AG04449 (cell line): ENCODE results near the gene INPP5J.

Experiments used
- CTCF ChIA-PET: fragments of 350-600 bp; formaldehyde crosslinking; extraction: SDS; loops from one replicate; lab custom pipeline; 2021; ENCODE audit warnings: antibody characterized with exemption; lab: Yijun Ruan, JAX
- POLR2A ChIA-PET: fragments of 400-600, 350-600 bp; formaldehyde crosslinking; extraction: SDS; loops from one replicate; lab custom pipeline; 2020; ENCODE audit warnings: antibody characterized with exemption, inconsistent platforms; lab: Yijun Ruan, JAX
- DNase-seq: peaks from one replicate; pipeline ENCODE4 v3.0.0-alpha.2; 2010; ENCODE audit warnings: low read depth, low spot score
- H3K4me3 ChIP-seq: 2 replicates; pipeline ENCODE4 v1.5.1; 2011; ENCODE audit warnings: low read depth, mild to moderate bottlenecking, control low read depth, low read length
- CTCF ChIP-seq: IDR thresholded peaks from one replicate; pipeline ENCODE4 v1.5.1; 2011; ENCODE audit warnings: mild to moderate bottlenecking, moderate library complexity, low read length, control low read depth, inconsistent platforms; ENCODE audit not compliant: insufficient read depth; ENCODE audit errors: missing control alignments

Gene INPP5J

GRCh38 chr22:31099841-31100761 lies 22.7 kb upstream of the INPP5J start:
- ChIA-PET POLR2A (no interaction called here), CTCF (interaction anchor here (1.6 to 8.9 kb wide), 4 partner anchors 12 to 173 kb away, joined by 5 to 157 read pairs (median 39); partner anchors contain the start of gene SMTN)
- no peak for TF ChIP-seq CTCF
- DNase-seq: no peak
- H3K4me3 ChIP-seq: no peak overlapping the region

- ChIA-PET CTCF (interaction anchor here (1.4 to 8.9 kb wide), 3 partner anchors 14 to 172 kb away, joined by 5 to 157 read pairs (median 12); partner anchors contain the start of gene SMTN), POLR2A (interaction anchor here (1.6 to 1.7 kb wide), 2 partner anchors 16 to 18 kb away, joined by 4 to 9 read pairs; no protein-coding TSS in a partner anchor)
Measured at GRCh38 chr22:31100762-31101525, 21.8 kb upstream of the INPP5J start.

GRCh38 chr22:31102441-31103081 lies 20.2 kb upstream of the INPP5J start:
- H3K4me3 ChIP-seq: no peak overlapping the region
- peak; percentile 65 for DNase-seq
- POLR2A ChIA-PET: interaction anchor here (0.8 to 1.7 kb wide), 5 partner anchors 9 to 134 kb away, joined by 3 to 9 read pairs (median 5); partner anchors contain the start of genes MORC2, SMTN and TUG1
- CTCF ChIA-PET: interaction anchor here (0.7 to 8.9 kb wide), 6 partner anchors 15 to 182 kb away, joined by 3 to 157 read pairs (median 4); partner anchors contain the start of gene SMTN
- no peak for TF ChIP-seq CTCF

More at GRCh38 chr22:31100762-31101525, 21.8 kb upstream of the INPP5J start:
- no peak for DNase-seq
- no peak overlapping the region for H3K4me3 ChIP-seq
- no peak for TF ChIP-seq CTCF

GRCh38 chr22:31103111-31103510 lies 19.7 kb upstream of the INPP5J start:
- ChIA-PET CTCF (interaction anchor here (3.3 to 8.9 kb wide), 2 partner anchors 16 to 46 kb away, joined by 12 to 157 read pairs; partner anchors contain the start of gene SMTN), POLR2A (interaction anchor here (1.0 kb wide), 1 partner anchor 134 kb away, joined by 5 read pairs; the partner anchor contains the start of genes MORC2 and TUG1)

More at GRCh38 chr22:31103111-31103510, 19.7 kb upstream of the INPP5J start:
- no peak for DNase-seq
- no peak overlapping the region for H3K4me3 ChIP-seq
- TF ChIP-seq CTCF: no peak
